Gastroesophageal sphincter (tissue), 4 donors: ENCODE measurements around the gene ATP8A1. TPM values are rescaled to one million over a fixed set of nuclear protein-coding genes. Genes with fewer than 3 reads are reported as not detected.

Experiments
- ATAC-seq: fragments of 150-250 bp; one replicate; pipeline ENCODE4 v1.9.1; 2016; ENCODE audit warnings: mild to moderate bottlenecking, moderate library complexity
- H3K27ac ChIP-seq, 4 donors: fragments of 200-600 bp; sonication (generic) in 3 of 4; 1 replicate in 3 of 4; 2 replicates in 1 of 4; pipeline ENCODE4 v1.5.1; 2016 to 2019
- H3K27me3 ChIP-seq: fragments of 200-600 bp; sonication (generic); one replicate; pipeline ENCODE4 v1.5.1; 2019
- H3K36me3 ChIP-seq, 2 donors: fragments of 200-600 bp; sonication (generic); one replicate each; pipeline ENCODE4 v1.5.1; 2019; ENCODE audit warnings: control low read depth in 1 of 2
- H3K4me1 ChIP-seq, 3 donors: fragments of 200-600 bp; sonication (generic); 1 replicate in 2 of 3; 2 replicates in 1 of 3; pipeline ENCODE4 v1.5.1; 2016 to 2019; ENCODE audit warnings: control low read depth in 2 of 3
- H3K4me3 ChIP-seq, 2 donors: fragments of 200-600 bp; sonication (generic); one replicate each; pipeline ENCODE4 v1.5.1; 2019; ENCODE audit warnings: mild to moderate bottlenecking in 1 of 2, moderate library complexity in 1 of 2
- H3K9me3 ChIP-seq, 3 donors: fragments of 200-600 bp; sonication (generic); one replicate each; pipeline ENCODE4 v1.5.1; 2017 to 2019; ENCODE audit warnings: control low read depth in 2 of 3
- EP300 ChIP-seq: sonication (generic); formaldehyde crosslinking; IDR thresholded peaks from one replicate; pipeline ENCODE4 v1.6.1; 2017; ENCODE audit warnings: antibody characterized with exemption, mild to moderate bottlenecking
- POLR2A ChIP-seq, 2 donors: fragments of 450-650 bp; IDR thresholded peaks; one replicate each; pipeline ENCODE4 v1.6.1; 2017; ENCODE audit warnings: antibody characterized with exemption in 2 of 2, mild to moderate bottlenecking in 2 of 2, moderate library complexity in 1 of 2
- POLR2AphosphoS5 ChIP-seq: sonication (generic); formaldehyde crosslinking; IDR thresholded peaks from one replicate; pipeline ENCODE4 v1.6.1; 2017; ENCODE audit warnings: antibody characterized with exemption
- WGBS, 2 donors: methylation state at CpG; one replicate each; pipeline ENCODE4 v1.1.5; 2018; ENCODE audit warnings: low coverage in 1 of 2; 5-methylcytosine and 5-hydroxymethylcytosine counted together
- total RNA-seq, 4 donors: library from RNA; depleted of rRNA; stranded (reverse); fragments of >200 nt; gene quantifications; one replicate each; pipeline ENCODE4 v1.1.0, GENCODE V29; 2016
- TF ChIP-seq, protein P1 (sequence below), 4 experiments: fragments of 200-600 bp in 2 of 4; fragments of 450-650 bp in 2 of 4; sonication (generic) in 1 of 4; IDR thresholded peaks; one replicate each; pipeline ENCODE4 v1.5.1; 2017 to 2019; ENCODE audit warnings: antibody characterized with exemption in 4 of 4, mild to moderate bottlenecking in 2 of 4, moderate library complexity in 2 of 4

ATP8A1 gene
- total RNA-seq, 4 donors from 2014 or later = 5.6 to 21.9 (median 8.9) TPM

DNA sequence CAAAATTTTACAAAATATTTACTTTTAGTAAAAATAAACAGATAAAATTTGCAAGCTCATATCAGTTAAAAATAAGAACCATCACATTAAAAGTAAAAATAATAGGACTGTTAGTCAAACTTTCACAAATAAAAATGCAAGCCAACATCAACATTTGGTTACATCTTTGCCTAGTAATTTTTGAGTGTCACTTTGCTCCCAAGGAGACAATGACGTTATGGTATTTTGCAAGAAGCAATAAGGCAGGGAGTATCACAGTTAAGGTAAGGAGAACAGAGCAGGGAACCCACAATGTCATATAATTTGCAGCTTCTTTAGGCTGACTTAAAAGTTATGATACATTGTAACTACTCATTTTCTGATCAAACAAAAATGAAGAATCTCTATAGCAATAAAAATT, 98.7 kb downstream of the ATP8A1 start:
- WGBS, 2 donors = 33 to 44% methylated on average over 1 of the region's 1 CpG
- no peak for ATAC-seq
- H3K9me3 ChIP-seq = no peaks in the 10 kb centered on the region
- no peak overlapping the region for H3K27ac ChIP-seq
- H3K27me3 ChIP-seq = no peaks in the 10 kb centered on the region
- H3K36me3 ChIP-seq = peaks cover 0 to 13% of the 10 kb centered on the region in 2 donors
- no peaks in the 10 kb centered on the region for H3K4me1 ChIP-seq
- TF ChIP-seq, protein P1, sequence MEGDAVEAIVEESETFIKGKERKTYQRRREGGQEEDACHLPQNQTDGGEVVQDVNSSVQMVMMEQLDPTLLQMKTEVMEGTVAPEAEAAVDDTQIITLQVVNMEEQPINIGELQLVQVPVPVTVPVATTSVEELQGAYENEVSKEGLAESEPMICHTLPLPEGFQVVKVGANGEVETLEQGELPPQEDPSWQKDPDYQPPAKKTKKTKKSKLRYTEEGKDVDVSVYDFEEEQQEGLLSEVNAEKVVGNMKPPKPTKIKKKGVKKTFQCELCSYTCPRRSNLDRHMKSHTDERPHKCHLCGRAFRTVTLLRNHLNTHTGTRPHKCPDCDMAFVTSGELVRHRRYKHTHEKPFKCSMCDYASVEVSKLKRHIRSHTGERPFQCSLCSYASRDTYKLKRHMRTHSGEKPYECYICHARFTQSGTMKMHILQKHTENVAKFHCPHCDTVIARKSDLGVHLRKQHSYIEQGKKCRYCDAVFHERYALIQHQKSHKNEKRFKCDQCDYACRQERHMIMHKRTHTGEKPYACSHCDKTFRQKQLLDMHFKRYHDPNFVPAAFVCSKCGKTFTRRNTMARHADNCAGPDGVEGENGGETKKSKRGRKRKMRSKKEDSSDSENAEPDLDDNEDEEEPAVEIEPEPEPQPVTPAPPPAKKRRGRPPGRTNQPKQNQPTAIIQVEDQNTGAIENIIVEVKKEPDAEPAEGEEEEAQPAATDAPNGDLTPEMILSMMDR (IDR thresholded peaks at IDR 0.05) = no peak
- TF ChIP-seq POLR2A (IDR thresholded peaks at IDR 0.05) (no peak), EP300 (no peak), POLR2AphosphoS5 (no peak)
- H3K4me3 ChIP-seq = no peak overlapping the region

DNA sequence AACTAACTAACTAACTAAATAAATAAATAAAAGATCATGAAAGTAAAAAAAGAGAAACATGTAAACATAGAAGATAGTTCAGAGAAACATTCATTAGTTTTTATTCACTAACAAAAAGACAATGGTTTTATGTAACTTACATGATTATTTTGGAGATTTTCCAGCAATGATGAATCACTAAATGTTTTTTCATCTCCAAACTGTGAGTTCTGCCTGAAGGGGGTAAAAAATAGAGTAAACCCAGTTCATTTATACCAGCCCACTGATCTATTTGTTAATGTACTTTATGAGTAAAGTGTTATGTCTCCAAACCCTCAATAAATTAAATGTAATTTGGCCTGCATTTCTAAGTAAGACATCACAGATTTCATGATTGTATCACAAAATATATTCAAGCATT, 101.1 kb downstream of the ATP8A1 start:
- H3K36me3 ChIP-seq = peaks cover 0 to 7% of the 10 kb centered on the region in 2 donors
- no peak for ATAC-seq
- H3K9me3 ChIP-seq = no peaks in the 10 kb centered on the region
- TF ChIP-seq POLR2A (IDR thresholded peaks at IDR 0.05) (no peak), POLR2AphosphoS5 (no peak), EP300 (no peak)
- TF ChIP-seq, protein P1 (IDR thresholded peaks at IDR 0.05) = no peak
- H3K27ac ChIP-seq = no peak overlapping the region
- no peaks in the 10 kb centered on the region for H3K27me3 ChIP-seq
- H3K4me3 ChIP-seq = no peak overlapping the region
- H3K4me1 ChIP-seq = no peaks in the 10 kb centered on the region

DNA sequence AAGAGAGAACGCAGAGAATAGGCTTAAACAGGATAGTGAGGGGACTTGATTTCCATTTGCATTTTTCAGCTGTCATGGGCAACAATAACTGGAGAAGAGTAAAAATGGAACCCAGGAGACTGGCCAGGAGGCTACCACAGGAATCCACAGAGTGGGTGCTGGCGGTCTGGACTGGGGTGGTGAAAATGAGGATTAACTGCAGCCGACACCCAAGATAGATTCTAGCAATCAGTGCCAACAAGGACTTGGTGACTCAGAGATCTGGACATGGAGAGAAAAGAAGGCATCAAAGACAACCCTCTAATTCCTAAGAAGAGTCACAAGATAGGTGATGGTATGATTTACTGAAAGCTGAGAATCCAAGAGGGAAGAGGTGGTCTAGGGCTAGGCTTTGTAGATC, 102.8 kb downstream of the ATP8A1 start:
- Histone ChIP-seq H3K4me3 (no peak overlapping the region), H3K36me3 (peaks cover 0 to 17% of the 10 kb centered on the region in 2 donors), H3K27ac (no peak overlapping the region), H3K27me3 (no peaks in the 10 kb centered on the region), H3K4me1 (no peaks in the 10 kb centered on the region), H3K9me3 (no peaks in the 10 kb centered on the region)
- 92 to 100% methylated on average over 2 to 3 of the region's 3 CpGs for WGBS, 2 donors
- ATAC-seq = no peak
- TF ChIP-seq POLR2A (IDR thresholded peaks at IDR 0.05) = no peak
- TF ChIP-seq POLR2AphosphoS5 = no peak
- no peak for TF ChIP-seq EP300
- TF ChIP-seq, protein P1 (IDR thresholded peaks at IDR 0.05) = no peak

DNA sequence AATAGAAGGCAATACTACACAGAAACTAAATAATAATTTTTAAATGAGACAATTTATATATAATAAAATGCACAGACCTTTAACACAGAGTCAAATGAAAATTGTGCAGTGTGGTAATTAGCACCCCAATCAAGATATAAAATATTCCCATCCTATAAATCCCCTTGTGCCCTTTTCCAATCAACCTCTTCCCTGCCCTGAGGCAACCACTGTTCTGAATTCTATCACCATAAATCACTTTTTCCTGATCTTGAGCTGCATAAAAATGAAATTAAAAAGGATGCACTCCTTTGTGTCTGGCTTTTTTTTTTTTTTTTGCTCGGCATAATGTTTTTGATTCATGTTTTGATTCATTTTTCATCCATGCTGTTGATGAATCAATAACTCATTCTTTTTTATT, 107.0 kb downstream of the ATP8A1 start:
- no peak for ATAC-seq
- TF ChIP-seq EP300 (no peak), POLR2AphosphoS5 (no peak), POLR2A (IDR thresholded peaks at IDR 0.05) (no peak)
- TF ChIP-seq, protein P1 (IDR thresholded peaks at IDR 0.05) = no peak

DNA sequence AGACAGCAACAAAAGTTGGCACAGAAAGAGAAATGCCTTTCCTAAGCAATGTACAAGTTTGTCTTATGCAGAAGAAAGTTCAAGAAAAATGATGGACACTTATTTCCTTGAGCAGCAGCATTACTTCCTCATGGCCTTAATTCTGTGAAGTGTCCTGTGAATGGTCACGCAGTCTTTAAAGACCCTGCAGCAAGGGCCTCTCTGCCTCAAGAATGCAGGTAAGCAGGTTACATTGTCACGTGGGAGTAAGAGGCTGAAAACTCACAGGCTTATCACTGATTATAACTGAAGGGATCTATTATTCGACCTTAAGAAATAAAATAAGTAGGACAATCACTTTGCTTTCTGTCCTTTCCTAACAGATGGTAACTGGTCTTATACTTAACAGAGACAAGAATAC, 109.1 kb downstream of the ATP8A1 start:
- TF ChIP-seq POLR2A (IDR thresholded peaks at IDR 0.05) (no peak), POLR2AphosphoS5 (no peak), EP300 (no peak)
- TF ChIP-seq, protein P1 (IDR thresholded peaks at IDR 0.05) = no peak
- Histone ChIP-seq H3K4me3 (no peak overlapping the region), H3K36me3 (peaks cover 0 to 29% of the 10 kb centered on the region in 2 donors), H3K9me3 (no peaks in the 10 kb centered on the region), H3K27ac (no peak overlapping the region), H3K27me3 (no peaks in the 10 kb centered on the region), H3K4me1 (no peaks in the 10 kb centered on the region)
- WGBS, 2 donors = 94% methylated on average over 3 of the region's 3 CpGs
- ATAC-seq = no peak

More for the DNA sequence above, 107.0 kb downstream of the ATP8A1 start:
- Histone ChIP-seq H3K4me1 (no peaks in the 10 kb centered on the region), H3K36me3 (peaks cover 0 to 34% of the 10 kb centered on the region in 2 donors), H3K9me3 (no peaks in the 10 kb centered on the region), H3K27me3 (no peaks in the 10 kb centered on the region), H3K4me3 (no peak overlapping the region), H3K27ac (no peak overlapping the region)
- WGBS, 2 donors = 92 to 100% methylated on average over 1 of the region's 1 CpG
